Nephron progenitor cell (in vitro differentiated cells): Measurements from ENCODE around the gene MSI2.
A peak's percentile ranks its signal among the peaks of the same experiment; 100 is the strongest.

Experiments
- DNase-seq: peaks from one replicate; pipeline ENCODE4 v3.0.0; 2021
- H3K27ac Mint-ChIP-seq: 2 replicates; pipeline ENCODE4 v1.8.0; 2021; ENCODE audit warnings: mild to moderate bottlenecking, moderate library complexity, mixed read lengths
- H3K27me3 Mint-ChIP-seq: 2 replicates; pipeline ENCODE4 v1.8.0; 2021; ENCODE audit warnings: mild to moderate bottlenecking, low read depth, mixed read lengths; ENCODE audit not compliant: poor library complexity
- H3K36me3 Mint-ChIP-seq: 2 replicates; pipeline ENCODE4 v1.8.0; 2021; ENCODE audit warnings: low read depth, mixed read lengths
- H3K4me1 Mint-ChIP-seq: 2 replicates; pipeline ENCODE4 v1.8.0; 2021; ENCODE audit warnings: mixed read lengths
- H3K4me3 Mint-ChIP-seq: 2 replicates; pipeline ENCODE4 v1.8.0; 2021; ENCODE audit warnings: mild to moderate bottlenecking, moderate library complexity, mixed read lengths
- H3K9me3 Mint-ChIP-seq: 2 replicates; pipeline ENCODE4 v1.8.0; 2021; ENCODE audit warnings: mild to moderate bottlenecking, moderate library complexity, mixed read lengths
- TF ChIP-seq, protein P1 (sequence below): fragments of 200-600 bp; sonication (generic); IDR thresholded peaks from 2 replicates; pipeline ENCODE4 v1.5.0; 2021; ENCODE audit warnings: antibody characterized with exemption

Gene MSI2

DNA sequence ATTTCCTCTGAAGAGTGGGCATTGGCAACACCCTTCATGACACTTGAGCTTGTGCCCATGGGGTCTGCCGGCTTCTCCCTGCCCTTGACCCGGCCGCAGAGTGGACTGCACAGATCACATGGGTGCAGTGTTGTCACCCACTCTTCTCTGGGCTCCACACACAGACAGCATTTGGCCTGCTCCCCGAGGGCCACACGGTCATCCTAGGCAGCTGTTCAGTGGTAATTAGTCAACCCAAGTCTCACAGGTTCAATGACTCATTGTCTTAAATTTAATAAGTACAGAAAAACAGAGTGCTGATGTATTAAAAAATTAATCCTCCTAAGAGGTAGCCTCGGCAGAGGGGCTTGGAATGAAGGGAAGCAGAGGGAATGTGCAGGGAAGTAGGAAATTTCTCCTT lies 204.8 kb downstream of the MSI2 start:
- Mint-ChIP-seq H3K4me1 (peaks cover 85% of the 10 kb centered on the region), H3K27ac (no peak overlapping the region), H3K4me3 (no peak overlapping the region), H3K36me3 (peaks cover 37% of the 10 kb centered on the region), H3K9me3 (no peaks in the 10 kb centered on the region), H3K27me3 (peaks cover 8% of the 10 kb centered on the region)
- TF ChIP-seq, protein P1, sequence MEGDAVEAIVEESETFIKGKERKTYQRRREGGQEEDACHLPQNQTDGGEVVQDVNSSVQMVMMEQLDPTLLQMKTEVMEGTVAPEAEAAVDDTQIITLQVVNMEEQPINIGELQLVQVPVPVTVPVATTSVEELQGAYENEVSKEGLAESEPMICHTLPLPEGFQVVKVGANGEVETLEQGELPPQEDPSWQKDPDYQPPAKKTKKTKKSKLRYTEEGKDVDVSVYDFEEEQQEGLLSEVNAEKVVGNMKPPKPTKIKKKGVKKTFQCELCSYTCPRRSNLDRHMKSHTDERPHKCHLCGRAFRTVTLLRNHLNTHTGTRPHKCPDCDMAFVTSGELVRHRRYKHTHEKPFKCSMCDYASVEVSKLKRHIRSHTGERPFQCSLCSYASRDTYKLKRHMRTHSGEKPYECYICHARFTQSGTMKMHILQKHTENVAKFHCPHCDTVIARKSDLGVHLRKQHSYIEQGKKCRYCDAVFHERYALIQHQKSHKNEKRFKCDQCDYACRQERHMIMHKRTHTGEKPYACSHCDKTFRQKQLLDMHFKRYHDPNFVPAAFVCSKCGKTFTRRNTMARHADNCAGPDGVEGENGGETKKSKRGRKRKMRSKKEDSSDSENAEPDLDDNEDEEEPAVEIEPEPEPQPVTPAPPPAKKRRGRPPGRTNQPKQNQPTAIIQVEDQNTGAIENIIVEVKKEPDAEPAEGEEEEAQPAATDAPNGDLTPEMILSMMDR: no peak
- DNase-seq: no peak

DNA sequence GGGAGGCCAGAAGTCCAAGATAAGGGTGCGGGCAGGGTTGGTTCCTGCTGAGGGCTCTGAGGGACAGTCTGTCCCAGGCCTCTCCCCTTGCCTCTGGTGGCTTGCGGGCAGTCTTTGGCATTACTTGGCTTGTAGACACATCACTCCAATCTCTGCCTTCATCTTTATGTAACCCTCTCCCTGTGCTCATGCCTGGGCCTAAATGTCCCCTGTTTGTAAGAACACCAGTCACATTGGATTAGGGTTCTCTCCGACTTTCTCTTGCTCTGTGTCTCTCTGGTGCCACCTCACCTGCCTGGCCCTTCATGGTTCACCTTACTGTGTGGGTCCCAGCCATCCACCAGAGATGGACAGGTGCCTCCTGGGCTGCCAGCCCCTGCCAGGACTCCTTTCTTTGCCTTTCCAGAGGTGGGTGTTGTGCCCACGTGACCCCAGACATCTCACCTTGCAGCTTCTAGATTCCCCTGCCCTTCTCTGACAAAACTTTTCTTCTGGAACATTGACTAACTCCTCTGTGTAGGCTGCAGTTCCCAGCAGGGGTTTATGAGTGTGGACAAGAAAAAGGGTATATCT lies 205.8 kb downstream of the MSI2 start:
- peak overlapping the region; percentile 97 for H3K27ac Mint-ChIP-seq
- DNase-seq: no peak
- H3K27me3 Mint-ChIP-seq: peaks cover 8% of the 10 kb centered on the region
- H3K36me3 Mint-ChIP-seq: peaks cover 31% of the 10 kb centered on the region
- H3K4me3 Mint-ChIP-seq: no peak overlapping the region
- TF ChIP-seq, protein P1: no peak
- no peaks in the 10 kb centered on the region for H3K9me3 Mint-ChIP-seq
- H3K4me1 Mint-ChIP-seq: peaks cover 87% of the 10 kb centered on the region

DNA sequence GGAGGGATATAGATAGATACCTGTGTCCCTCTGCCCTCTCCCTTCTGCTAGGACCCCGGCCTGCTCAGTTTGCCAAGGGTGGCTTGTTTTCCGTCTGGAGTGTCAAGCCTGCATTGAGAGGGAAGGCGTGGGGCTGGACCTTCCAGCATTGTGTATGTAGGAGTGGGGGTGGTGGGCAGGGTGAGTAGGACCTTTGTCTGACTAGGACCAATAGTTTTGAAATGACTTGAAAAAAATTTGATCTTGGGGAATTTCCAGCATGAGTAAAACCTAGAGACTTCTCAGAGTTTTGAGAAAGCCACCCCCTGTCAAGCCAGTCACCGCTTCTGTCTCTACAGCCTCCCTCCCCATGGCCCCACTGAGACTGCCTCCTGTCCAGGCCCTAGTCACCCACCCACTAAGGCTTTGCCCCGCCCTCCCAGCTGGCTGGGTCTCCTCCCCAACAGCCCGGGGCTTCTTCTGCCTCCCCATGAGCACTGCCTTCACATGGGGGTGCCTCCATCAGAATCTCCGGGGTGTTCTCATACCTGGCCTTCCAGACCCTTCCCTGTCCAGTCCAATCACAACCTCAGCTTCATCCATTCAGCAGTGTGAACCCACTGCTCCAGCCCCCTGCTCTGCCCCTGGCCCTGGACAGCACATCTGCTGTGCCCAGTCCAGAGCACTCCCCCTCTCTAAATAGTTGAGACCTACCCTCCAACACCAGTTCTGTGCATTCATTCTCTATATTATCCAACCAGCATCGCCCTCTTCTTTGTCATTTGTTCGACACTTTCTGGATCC lies 207.0 kb downstream of the MSI2 start:
- no peak for DNase-seq
- H3K9me3 Mint-ChIP-seq: no peaks in the 10 kb centered on the region
- H3K4me1 Mint-ChIP-seq: peaks cover 97% of the 10 kb centered on the region
- H3K27ac Mint-ChIP-seq: peak overlapping the region; percentile 49
- H3K4me3 Mint-ChIP-seq: no peak overlapping the region
- peaks cover 35% of the 10 kb centered on the region for H3K36me3 Mint-ChIP-seq
- H3K27me3 Mint-ChIP-seq: peaks cover 8% of the 10 kb centered on the region
- TF ChIP-seq, protein P1: no peak

DNA sequence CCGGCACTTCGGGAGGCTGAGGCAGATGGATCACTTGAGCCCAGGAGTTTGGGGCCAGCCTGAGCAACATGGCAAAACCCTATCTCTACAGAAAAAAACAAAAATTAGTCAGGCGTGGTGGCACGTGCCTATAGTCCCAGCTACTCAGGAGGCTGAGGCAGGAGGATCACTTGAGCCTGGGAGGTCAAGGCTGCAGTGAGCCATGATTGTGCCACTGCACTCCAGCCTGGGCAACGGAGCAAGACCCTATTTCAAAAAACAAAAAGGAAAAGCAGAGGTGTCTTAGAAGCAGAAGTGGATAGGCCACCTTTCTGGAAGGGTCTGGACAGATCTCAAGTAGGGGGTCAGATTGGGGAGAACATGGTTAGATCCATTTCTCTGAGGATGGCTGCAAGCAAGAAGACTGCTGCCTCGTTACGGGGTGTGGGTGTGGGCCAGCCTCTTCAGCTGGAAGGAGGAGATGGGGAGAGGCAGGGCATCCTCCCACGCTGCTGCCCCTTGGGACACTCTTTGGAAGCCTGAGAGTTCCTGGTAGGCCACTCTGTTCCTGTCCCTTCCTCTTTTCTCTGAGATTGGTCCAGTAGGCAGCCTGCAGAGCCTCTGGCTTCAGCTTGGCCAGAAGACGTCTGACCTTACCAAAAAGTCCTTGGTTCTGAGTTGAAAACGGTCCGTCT lies 208.0 kb downstream of the MSI2 start:
- H3K9me3 Mint-ChIP-seq: no peaks in the 10 kb centered on the region
- peaks cover 8% of the 10 kb centered on the region for H3K27me3 Mint-ChIP-seq
- peaks cover 97% of the 10 kb centered on the region for H3K4me1 Mint-ChIP-seq
- TF ChIP-seq, protein P1: no peak
- no peak for DNase-seq
- H3K4me3 Mint-ChIP-seq: no peak overlapping the region
- H3K27ac Mint-ChIP-seq: peak overlapping the region; percentile 89
- H3K36me3 Mint-ChIP-seq: peaks cover 35% of the 10 kb centered on the region

DNA sequence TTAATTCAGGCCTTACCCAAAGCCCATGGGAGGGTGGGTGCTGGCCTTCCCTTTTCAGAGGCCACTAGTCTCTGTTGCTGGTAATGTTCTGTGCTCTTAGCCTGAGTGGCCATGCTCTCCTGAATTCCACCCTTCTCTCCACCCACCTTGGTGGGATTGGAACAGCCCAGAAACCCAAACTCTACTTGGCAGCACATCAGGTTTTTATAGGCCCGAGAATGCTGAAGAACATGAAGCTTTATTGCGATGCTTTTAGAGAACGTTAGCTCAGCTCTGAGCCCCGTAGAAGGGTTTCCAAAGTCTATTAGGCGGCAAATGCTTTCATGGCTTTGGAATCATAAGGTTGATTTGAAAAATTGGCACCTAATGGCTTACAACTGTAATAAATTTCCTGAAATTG lies 209.3 kb downstream of the MSI2 start:
- Mint-ChIP-seq H3K27me3 (peaks cover 8% of the 10 kb centered on the region), H3K9me3 (no peaks in the 10 kb centered on the region), H3K4me1 (peaks cover 97% of the 10 kb centered on the region), H3K4me3 (no peak overlapping the region), H3K36me3 (peaks cover 29% of the 10 kb centered on the region), H3K27ac (peak overlapping the region; percentile 77)
- DNase-seq: no peak
- TF ChIP-seq, protein P1: no peak
